Midbrain (tissue), 1 donor: Measurements from ENCODE around the gene OGN.
"Not testable (repeated sequence)": the region's sequence is repeated elsewhere in the genome, so short reads cannot be mapped to it uniquely, and the experiment has no call there.

Experiments used
- DNase-seq: peaks from one replicate; lab custom pipeline; 2025; lab: John Stamatoyannopoulos, UW

OGN gene, protein sequence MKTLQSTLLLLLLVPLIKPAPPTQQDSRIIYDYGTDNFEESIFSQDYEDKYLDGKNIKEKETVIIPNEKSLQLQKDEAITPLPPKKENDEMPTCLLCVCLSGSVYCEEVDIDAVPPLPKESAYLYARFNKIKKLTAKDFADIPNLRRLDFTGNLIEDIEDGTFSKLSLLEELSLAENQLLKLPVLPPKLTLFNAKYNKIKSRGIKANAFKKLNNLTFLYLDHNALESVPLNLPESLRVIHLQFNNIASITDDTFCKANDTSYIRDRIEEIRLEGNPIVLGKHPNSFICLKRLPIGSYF

DNA sequence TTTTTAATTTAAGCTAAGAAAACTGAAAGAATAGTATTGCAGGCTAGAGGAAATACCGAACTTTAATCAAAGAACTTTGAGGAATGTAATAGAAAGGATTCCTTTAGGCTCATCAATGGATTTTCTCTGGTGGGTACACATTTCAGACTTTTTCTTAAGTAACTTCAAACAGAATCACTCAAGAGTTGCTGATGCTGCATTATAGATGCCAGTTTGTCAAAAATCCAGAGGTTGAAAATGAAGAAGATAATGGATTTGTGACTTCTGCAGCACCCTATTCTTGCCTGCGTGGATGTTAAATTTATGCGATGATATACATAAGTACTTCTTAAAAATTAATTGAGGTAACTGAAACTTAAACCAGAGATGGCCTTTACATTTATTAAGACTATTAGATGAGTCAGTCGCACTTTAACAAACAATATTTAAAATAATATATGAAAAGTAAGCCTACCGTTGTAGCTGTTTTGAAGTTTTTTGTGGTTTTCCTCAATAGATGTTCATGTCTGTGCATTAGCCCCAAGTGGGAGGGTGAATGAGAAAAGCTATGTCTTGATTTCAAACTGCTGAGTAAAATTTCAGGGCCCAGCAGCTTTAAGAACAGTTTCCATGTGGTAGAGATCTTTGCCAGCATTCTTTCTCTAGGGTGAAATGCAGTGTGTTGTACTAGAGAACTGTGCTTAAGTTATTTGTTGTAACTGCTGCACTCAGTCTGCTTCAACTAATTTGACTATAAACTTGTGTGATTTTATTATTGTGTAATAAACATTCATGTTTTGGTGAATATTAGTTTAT, at the start of gene OGN:
TSS of gene OGN (minus strand) at position 537 of the 795 bp plus-strand sequence. CDS start 1,171 bp downstream, outside the sequence.
- no peak for DNase-seq

DNA sequence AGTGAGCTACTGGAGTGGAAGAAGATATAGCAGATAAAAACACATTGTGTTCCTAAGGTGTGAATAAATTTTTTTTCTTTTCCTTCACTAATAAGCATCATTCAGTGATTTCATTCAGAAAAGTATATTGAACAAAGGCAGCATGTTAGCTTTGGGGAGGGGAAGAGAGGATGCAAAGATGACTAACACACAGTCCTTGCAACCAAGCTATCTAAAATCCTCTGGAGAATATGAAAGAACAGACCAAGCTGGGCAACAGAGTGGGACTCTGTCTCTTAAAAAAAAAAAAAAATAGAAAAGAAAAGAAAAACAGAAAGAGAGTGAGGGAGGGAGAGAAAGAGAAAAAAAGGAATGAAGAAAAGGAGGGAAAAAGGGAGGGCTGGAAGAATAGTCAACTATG, 42.2 kb upstream of the OGN start:
- DNase-seq = no peak

DNA sequence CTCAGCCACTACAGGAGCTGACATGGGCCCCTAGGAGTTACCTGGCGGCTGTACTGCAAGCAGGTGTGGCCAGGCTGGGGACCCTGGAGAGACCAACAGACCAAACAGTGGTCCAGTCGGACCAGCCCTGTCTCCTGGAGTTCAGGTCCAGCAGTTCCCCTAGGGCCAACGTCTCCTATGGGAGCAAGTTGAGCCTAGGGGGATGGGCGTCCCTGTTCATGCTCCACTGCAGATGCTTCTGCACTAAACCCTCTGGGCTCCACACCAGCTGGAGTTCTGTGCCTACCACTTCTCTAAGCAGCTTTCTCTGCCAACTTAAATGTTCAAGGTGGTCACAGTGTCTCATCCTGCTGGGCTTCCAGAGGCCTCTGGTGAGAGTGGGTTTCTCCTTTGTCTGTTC, 40.5 kb upstream of the OGN start:
- DNase-seq = no peak

DNA sequence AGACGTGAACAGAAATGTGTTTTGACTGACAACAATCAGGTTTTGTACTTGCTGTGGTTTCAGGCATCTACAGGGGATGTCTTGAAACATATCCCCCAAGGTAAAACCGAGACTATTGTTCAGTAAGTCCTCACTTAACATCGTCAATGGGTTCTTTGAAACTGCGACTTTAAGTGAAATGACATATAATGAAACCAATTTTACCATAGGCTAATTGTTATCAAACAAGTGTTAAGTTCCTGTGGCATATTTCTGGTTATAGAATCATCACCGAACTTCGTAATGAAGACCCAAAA, 36.3 kb upstream of the OGN start:
- no peak for DNase-seq

DNA sequence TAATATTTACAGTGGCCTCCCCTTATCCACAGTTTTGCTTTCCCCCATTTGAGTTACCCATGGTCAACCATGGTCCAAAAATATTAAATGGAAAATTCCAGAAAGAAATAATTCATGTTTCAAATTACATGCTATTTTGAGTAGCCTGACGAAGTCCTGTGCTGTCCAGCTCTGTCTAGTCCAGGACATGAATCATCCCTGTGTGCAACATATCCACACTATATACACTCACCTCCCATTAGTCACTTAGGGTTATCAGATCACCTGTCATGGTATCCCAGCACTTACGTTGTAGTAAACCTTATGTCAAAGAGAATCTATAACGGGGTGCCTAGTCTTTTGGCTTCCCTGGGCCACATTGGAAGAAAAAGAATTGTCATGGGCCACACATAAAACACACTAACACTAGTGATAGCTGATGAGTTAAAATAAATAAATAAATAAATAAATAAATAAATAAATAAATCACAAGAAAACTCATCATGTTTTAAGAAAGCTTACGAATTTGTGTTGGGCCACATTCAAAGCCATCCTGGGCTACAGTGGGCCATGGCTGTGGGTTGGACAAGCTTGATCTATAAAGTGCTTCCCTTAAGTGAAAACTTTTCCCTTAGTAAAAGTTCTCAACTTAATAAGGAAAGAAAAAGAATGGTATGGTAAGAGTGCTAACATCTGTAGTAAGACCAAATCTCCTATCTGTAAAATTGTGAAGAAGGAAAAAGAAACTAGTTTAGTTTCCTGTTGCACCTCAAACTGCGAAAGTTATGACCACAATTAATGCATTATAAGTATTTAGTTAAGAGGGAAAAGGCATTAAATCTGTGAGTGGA, 35.8 kb upstream of the OGN start:
- DNase-seq = no peak

DNA sequence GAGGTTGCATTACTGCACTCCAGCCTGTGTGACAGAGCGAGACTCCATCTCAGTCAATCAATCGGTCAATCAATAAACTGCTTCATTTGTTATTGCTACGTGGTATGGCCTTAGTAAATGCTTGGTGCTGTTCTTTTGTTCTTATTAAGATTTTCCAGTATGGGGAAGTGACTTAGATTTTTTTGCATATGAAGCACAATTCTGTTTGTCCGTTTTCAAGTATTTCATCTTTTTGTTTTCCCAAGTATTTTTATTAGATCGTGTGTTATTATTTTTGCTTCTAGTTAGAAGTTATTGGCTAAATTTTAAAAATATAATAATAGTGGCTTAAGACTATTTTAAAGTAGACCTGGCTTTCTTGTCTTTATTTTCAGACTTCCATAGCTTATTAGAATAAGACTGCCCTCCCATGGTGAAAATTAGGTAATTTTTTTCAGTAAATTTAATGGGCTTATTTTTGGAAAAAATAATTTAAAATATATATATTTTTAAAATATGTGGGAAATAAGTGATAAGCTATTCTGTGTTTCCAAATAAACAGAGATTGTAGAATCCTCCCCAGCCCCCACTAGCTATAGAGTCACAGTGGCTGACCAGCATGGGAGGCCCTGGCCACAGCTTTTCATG, 34.6 kb upstream of the OGN start:
- no peak for DNase-seq

DNA sequence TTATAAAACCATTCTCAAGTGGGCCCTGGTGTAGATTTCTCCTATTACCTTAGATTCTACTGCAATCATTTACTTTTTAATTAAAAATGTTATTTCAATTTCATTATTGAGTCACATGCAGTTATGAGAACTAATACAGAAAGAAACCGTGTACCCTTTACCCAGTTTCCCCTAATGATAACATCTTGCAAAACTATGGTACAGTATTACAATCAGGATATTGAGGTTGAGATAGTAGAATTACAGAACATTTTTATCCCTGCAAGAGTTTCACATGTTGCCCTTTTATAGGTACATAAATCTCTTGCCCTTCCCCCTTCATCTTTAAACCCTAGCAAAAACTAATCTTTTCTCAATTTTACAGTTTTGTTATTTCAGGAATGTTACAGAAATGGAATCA, 30.9 kb upstream of the OGN start:
- DNase-seq = no peak

DNA sequence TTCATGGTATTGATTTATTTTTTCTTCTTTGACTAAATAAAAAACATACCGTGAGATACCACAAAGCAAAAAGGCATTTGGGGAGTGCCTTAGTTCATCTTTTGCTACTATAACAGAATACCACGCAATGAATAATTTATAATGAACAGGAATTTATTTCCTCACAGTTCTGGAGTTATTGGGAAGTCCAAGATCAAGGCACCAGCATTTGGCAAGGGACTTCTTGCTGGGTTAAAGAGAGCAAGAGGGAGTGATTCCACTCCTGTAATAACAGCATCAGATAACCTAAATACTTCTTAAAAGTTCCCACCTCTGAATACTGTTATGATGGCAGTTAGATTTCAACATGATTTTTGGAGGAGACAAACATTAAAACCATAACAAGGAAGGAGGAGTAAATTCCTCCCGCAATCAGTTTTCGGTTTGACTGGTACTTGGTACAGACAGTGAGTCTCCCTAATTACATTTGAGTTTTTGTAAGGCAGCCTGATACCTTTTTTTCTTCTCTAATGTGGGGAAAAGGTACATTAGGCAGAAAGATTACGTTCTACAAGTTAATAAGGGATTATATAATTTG, 28.7 kb upstream of the OGN start:
- no peak for DNase-seq

DNA sequence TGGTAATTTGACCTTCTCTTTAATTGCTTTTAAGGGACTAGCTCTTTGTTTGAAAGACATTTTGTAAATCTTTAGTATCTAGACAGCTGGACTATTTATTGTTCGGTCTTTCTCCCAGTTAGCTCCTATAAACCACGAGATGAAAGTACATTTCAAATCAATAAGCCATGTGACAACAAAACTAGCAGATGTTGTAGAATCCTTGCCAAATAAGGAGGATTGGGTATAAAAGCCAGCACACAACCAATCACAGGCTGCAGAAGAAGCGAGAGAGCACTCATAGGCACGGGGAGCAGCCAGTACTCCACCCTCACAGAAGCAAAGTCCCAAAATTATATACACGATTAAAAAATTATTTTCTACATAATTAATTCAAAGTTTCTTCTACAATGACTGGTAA, 28.0 kb upstream of the OGN start:
- DNase-seq = peak; percentile 29

DNA sequence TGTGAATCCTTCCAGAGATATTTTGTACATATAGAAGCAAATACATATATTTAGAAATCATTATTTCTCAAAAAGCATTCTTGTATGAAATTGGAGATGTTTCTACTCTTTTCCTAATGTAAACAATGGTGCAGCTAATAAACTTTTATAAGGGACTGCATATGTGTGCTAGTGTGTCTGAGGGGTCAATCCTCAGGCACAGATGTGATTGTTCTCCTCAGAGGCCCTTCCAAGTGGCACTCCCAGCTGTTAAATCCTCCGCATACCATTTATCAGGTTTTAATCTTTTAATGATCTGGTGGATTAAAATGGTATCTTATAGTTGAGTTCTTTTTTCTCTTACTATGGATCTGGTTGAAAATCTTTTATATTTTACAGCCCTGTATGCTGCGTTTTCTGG, 25.5 kb upstream of the OGN start:
- DNase-seq = no peak

DNA sequence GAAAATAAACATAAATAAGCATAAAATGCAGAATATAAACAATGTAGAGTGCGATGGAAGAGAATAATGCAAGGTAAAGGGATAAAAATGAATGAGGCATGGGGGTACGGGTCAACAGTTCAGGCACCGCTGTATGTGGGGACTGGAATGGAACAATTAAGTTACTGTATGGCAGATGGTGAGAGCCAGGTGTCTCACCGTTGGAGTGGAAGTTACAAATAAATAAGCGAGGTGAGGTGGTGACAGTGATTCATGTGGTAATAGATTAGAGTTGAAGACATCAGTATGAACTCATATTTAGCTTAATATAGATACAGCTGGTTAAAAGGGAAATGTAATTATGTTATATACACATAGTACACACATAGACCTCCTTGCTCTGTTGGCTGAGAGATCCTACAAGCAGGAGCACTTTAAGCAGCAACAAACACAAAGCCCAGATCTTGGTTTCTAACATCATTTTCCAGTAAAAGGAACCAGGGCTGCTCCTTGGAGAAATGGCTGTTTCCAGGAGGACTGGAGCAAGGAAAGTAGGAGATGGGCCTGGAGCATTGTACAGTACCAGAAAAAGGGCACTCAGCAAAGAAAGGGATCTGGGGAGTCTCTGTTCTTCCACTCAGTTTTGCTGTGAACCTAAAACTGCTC, 22.2 kb upstream of the OGN start:
- no peak for DNase-seq

DNA sequence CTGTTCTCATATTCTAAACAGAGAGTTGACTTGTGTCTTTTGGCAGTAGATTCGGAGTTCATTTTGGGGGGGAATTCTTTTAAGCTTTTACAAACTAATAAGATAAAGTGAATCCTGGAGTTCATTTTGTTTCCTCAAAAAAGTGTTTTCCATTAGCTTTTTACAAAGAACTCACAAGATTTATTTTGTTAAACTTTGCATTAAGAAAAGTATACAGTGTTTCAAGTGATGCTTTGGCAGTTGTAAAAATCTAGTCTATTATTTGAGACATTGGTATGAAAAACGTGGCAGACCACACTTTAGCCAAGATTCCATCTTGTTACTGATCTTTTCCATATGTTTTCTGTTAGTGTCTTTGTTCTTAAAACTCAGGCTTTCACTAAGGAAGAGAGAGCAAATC, 21.1 kb upstream of the OGN start:
- no peak for DNase-seq

DNA sequence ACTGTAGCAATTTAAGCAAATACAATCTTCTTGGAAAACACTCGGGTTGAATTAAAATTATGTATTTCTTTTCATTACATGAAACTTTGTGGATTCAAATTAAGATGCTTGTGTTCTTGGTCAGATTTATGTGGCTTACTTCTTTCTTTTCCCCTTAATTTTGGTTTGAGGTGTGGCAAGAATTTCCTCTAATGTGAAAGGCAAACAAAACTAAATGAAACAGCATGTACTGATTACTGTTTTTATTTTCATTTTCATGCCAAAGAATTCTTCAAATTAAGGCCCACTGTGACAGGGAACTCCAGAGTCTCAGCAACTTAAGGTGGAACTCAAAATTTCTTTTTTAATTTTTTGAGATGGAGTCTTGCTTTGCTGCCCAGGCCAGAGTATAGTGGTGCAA, 20.0 kb upstream of the OGN start, which contains the start of gene OMD:
TSS of gene OMD (minus strand) at position 132 of the 400 bp plus-strand sequence. CDS start 6,913 bp downstream, outside the sequence.
- no peak for DNase-seq

DNA sequence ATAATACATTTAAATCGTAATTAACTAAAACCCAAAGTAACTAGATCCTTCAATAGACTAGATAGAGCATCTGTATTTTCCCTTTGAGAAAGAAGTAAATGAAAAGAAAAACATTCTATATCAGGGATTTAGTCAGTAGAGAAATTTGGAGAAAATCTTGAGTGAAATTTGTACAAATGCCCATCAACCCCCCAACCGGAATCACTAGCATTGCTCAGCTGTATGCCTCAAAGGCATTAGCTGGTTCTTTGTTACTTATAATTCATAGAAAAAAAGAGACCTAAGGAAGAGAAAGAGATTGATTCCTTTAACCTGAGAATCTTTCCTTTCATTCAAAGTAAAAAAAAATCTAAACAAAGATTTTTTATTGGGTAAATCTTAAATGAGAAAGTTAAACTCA, 19.2 kb upstream of the OGN start:
- no peak for DNase-seq

DNA sequence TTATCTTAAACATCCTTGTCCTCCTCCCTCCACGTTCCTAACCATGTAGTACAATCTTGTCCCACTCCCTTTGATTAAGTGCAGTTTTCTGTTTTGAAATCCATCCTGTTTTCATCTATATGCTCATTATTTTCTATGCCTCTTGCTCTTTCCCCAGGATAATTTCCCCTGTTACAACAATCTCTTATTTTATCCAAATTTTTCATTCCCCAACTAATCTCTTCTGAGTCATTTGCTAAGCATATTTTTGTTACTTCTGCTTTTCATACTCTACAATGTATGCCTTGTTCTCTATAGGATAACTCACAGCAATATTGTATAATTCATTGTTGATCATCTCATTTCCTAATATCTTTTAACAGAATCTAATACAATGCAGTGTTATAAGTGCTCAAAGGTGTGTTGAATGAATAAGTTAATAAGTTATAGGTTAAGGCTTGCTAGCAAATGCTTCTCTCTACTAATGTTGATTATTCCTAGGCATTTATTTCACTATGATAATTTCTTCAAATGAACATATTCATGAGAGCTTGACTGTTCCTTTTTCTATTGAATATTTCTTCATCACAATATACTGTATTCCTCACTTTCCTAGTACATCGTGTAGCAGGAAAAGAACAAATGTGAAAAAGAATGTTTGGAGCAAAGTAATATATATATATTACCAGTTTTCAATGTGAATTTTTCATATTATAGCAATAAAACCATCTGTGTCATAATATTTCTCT, 18.4 kb upstream of the OGN start:
- DNase-seq = no peak

DNA sequence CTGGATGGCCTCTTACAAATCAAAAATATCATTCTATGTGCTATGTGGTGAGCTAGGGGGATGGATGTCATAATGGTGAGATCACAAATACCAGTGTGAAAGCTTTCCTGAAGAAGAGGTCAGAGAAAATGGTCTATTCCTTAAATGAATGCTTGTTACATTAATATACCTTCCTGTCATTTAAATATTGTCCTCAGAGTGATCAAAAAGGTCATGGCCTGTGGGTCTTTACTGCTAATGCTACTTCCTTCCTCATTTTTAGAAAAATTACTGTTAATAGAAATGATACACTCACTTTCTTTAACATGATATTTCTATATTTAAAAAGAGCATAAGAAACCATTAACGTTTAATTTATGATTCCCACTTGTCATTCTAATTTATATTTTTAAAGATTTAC, 10.2 kb upstream of the OGN start:
- no peak for DNase-seq

DNA sequence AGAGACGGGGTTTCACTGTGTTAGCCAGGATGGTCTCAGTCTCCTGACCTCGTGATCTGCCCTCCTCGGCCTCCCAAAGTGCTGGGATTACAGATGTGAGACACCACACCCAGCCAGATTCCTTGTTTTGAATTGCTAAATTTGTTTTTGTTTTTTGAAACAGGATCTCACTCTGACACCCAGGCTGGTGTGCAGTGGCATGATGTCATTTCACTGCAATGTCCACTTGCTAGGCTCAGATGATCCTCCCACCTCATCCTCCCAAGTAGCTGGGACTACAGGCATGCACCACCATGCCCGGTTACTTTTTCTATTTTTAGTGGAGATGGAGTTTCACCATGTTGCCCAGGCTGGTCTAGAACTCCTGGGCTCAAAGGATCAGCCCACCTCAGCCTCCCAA, 6.8 kb upstream of the OGN start:
- not testable (repeated sequence) for DNase-seq

DNA sequence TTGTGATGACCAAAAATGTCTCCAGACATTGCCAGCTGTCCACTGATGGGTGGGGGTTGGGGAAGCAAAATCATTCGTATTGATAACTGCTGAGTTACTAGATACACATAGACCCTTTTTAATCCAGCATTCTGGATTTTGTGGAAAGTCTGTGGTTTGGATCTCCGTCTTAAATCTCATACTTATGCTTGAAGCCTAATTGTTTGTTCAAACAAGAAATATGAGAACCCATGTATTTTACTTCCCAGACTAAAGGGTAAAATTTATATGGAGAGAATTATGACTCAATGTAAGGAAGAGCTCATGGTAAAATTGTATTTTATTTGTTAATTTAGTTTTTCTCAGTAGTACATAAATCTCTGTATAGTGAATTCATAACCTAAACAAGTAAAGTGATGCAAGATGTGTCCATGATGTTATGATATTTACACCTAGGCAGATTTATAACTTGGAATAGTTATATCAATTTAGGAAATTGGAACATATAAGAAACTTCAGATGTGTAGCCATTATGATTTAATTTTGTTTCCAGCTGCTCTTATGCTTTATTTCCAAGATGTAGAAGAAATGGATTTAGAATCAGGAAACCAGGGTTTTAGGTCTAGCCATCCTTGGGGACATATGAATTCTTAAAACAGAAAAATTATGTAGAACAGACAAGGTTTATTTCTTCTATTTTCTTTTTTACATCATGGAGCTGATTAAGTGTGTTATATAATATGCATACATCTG, 4.5 kb upstream of the OGN start:
- DNase-seq = no peak

DNA sequence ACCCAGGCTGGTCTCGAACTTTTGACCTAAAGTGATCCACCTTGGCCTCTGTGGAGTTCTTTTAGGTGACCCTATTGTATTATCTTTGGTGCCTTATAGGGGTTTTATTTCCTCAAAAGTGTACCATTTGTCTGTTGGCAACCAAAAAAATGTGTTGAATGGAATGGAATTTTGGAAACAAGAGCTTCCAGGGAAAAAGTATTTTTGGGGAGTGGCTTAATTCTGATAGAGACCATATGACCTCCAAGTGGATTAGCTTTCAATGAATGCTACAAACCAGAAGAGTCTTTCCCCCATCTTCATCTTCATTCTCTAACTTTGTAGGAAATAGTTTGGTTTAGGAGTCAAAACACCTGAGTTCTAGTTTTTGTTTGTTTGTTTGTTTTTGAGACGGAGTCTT, 3.4 kb upstream of the OGN start:
- DNase-seq = no peak

DNA sequence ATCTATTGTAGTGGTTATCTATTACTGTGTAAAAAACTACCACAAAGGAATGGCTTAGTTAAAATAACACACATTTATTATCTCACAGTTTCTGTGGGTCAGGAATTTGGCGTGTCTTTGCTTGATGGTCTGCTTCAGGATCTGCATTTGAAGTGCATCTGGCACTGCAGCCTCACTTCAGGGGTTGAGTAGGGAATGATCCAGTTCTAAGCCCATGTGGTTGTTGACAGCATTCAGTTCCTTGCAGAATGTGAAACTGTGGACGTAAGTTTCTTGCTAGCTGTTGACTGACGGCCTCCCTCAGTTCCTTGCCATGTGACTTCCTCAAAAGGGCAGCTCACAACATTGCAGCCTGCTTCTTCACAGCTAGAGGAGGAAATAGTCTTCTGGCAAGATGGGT, 2.1 kb upstream of the OGN start:
- peak; percentile 13 for DNase-seq
